ENCODE data around the gene VARS2. TPM values are rescaled to one million over a fixed set of nuclear protein-coding genes. Genes with fewer than 3 reads are reported as not detected.

Gene VARS2
- total RNA-seq, 1 donor from 2014 or later = 79.4 TPM

DNA sequence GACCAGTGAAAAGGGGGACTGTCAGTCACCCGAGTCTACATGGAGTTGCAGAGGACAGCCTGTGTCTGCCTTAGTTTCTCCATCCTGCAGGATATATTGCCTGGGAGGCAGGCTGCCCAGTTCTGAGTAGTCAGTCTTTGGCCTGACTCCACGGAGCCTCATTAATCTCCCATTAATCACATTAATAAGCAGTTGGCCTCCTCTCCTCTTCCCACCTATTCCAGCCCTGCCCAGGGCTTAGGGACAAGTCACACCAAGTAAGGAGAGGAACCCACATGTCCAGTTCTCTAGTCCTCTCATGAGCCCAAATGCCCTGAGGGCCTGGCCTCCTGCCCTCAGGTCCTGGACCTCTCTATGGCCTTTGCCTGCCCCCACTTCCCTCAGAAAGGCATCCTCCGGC lies 25.4 kb downstream of the VARS2 start:
- Mint-ChIP-seq H3K9me3 (peaks cover 5% of the 10 kb centered on the region), H3K4me1 (ENCODE audit: unreplicated experiment) (peaks cover 19% of the 10 kb centered on the region), H3K27ac (no peak overlapping the region), H3K36me3 (no peaks in the 10 kb centered on the region), H3K4me3 (no peak overlapping the region), H3K27me3 (peaks cover 15% of the 10 kb centered on the region)
- TF ChIP-seq, protein P1, sequence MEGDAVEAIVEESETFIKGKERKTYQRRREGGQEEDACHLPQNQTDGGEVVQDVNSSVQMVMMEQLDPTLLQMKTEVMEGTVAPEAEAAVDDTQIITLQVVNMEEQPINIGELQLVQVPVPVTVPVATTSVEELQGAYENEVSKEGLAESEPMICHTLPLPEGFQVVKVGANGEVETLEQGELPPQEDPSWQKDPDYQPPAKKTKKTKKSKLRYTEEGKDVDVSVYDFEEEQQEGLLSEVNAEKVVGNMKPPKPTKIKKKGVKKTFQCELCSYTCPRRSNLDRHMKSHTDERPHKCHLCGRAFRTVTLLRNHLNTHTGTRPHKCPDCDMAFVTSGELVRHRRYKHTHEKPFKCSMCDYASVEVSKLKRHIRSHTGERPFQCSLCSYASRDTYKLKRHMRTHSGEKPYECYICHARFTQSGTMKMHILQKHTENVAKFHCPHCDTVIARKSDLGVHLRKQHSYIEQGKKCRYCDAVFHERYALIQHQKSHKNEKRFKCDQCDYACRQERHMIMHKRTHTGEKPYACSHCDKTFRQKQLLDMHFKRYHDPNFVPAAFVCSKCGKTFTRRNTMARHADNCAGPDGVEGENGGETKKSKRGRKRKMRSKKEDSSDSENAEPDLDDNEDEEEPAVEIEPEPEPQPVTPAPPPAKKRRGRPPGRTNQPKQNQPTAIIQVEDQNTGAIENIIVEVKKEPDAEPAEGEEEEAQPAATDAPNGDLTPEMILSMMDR (conservative IDR thresholded peaks at IDR 0.05) = no peak
- no peak for DNase-seq (ENCODE audit: extremely low spot score, unreplicated experiment)

DNA sequence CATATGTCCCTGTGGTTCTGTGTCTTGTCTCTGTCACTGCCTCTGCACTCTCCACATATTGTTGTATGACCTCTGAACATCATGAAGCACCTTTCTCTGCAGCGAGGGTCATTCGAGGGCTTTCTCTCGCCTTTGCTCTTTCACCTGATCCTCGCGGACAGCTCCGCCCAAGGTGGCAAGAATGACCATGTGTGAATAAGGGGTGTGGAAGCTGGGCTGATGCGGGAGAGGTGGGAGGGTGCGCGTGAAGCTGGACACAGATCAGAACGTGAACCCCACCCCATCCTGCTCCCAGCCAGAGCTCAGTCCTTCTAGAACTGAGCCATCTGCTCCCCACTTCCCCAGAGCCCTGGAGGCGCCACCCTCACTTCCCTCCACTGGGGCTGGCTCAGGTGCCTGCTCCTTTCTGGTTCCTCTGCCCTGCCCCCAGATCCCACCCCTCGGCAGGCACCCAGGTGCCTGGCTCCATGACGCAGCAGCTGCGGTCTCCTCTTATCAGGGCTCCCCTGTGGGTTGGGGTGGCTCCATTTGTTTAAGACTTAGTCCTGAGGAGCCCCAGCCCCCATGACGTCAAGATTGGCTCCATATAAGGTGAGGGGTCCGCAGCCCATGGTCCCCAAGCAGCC lies 26.4 kb downstream of the VARS2 start, which contains the start of gene MUCL3:
Gene MUCL3 (plus strand): TSS at position 613 of the 626 bp plus-strand sequence. CDS start 27 bp downstream, outside the sequence.
- H3K4me3 Mint-ChIP-seq = no peak within 1 kb of the TSS

DNA sequence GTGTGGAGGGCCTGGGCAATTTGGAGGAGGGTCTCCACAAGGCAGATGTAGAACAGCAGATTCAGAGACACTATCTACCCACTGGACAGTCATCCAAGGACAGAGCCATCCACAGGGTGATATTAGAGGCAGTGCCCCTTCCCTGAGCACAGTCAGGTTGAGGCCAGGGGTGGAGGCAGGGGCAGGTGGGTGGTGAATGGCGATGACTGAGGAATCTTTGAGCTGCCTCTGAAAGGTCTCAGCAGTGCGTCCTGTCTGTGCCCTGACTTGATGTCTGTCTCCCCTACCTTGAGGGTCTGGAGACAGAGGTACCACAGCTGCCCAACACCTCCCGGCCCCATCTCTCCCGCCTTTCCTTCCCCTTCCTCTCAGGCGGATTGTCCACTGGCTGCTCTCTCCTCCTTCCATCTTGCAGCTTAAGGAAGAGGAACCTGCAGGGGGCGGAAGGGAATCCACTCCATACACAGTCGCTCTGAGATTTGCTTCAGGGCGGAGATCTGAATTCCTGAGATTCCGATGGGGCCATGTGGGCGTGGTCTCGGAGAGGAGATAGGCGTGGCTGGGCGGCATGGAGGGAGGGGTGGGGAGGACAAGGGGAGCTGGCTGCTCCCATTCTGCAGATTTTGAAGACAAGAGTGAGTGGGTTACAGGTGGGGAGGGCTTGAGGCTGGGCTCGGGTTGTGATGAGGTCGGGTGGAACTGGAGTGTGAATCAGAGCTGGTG lies 28.5 kb downstream of the VARS2 start:
- Mint-ChIP-seq H3K27me3 (peaks cover 17% of the 10 kb centered on the region), H3K4me3 (peak overlapping the region; percentile 70), H3K36me3 (no peaks in the 10 kb centered on the region), H3K27ac (peak overlapping the region; percentile 64), H3K9me3 (peaks cover 5% of the 10 kb centered on the region), H3K4me1 (ENCODE audit: unreplicated experiment) (peaks cover 12% of the 10 kb centered on the region)
- TF ChIP-seq, protein P1 (conservative IDR thresholded peaks at IDR 0.05) = peak; percentile 68
- DNase-seq (ENCODE audit: extremely low spot score, unreplicated experiment) = peak; percentile 83

More for the DNA sequence above, 26.4 kb downstream of the VARS2 start, which contains the start of gene MUCL3:
- peaks cover 15% of the 10 kb centered on the region for H3K27me3 Mint-ChIP-seq
- H3K36me3 Mint-ChIP-seq = no peaks in the 10 kb centered on the region
- peak within 1 kb of the TSS; percentile 29 for H3K27ac Mint-ChIP-seq
- H3K9me3 Mint-ChIP-seq = peaks cover 5% of the 10 kb centered on the region
- no peak for DNase-seq (ENCODE audit: extremely low spot score, unreplicated experiment)
- TF ChIP-seq, protein P1 (conservative IDR thresholded peaks at IDR 0.05) = no peak
- peaks cover 19% of the 10 kb centered on the region for H3K4me1 Mint-ChIP-seq (ENCODE audit: unreplicated experiment)

DNA sequence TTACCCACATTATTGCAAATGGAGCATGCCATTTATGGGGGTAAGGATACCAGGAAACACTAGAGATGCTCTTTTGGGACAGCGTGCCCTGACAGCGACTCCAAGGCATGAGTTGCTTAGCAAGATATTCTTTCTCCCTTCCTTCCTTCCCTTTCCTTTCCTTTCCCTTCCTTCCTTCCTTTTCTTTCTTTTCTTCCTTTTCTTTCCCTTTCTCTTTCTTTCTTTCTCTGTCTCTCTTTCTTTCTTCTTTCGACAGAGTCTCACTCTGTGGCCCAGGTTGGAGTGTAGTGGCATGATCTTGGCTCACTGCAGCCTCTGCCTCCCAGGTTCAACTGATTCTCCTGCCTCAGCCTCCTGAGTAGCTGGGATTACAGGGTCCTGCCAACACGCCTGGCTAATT lies 30.0 kb downstream of the VARS2 start:
- H3K36me3 Mint-ChIP-seq = no peaks in the 10 kb centered on the region
- no peak for DNase-seq (ENCODE audit: extremely low spot score, unreplicated experiment)
- H3K9me3 Mint-ChIP-seq = peaks cover 10% of the 10 kb centered on the region
- H3K4me1 Mint-ChIP-seq (ENCODE audit: unreplicated experiment) = peaks cover 12% of the 10 kb centered on the region
- H3K4me3 Mint-ChIP-seq = no peak overlapping the region
- H3K27me3 Mint-ChIP-seq = peaks cover 33% of the 10 kb centered on the region
- TF ChIP-seq, protein P1 (conservative IDR thresholded peaks at IDR 0.05) = no peak
- peak overlapping the region; percentile 48 for H3K27ac Mint-ChIP-seq

DNA sequence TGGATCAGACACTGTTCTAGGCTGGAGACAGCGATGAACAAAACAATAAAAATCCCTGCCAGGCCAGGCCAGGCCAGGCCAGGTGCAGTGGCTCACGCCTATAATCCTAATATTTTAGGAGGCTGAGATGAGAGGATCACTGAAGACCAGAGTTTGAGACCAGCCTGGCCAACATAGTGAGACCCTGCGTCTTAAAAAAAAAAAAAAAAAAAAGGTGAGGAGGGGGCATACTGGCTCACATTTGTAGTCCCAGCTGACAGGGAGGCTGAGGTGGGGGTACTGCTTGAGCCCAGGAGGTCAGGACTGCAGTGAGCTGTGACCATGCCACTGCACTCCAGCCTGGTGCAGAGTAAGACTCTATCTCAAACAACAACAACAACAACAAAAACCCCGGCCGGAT lies 31.2 kb downstream of the VARS2 start:
- Mint-ChIP-seq H3K27me3 (peaks cover 41% of the 10 kb centered on the region), H3K9me3 (peaks cover 10% of the 10 kb centered on the region), H3K27ac (no peak overlapping the region), H3K36me3 (no peaks in the 10 kb centered on the region), H3K4me3 (no peak overlapping the region), H3K4me1 (ENCODE audit: unreplicated experiment) (peaks cover 12% of the 10 kb centered on the region)
- DNase-seq (ENCODE audit: extremely low spot score, unreplicated experiment) = no peak
- TF ChIP-seq, protein P1 (conservative IDR thresholded peaks at IDR 0.05) = no peak
